NCI-H1092 (cell line): Measurements from ENCODE around the gene ABRACL.
A peak's percentile ranks its signal among the peaks of the same experiment; 100 is the strongest.
"Not testable (repeated sequence)": the region's sequence is repeated elsewhere in the genome, so short reads cannot be mapped to it uniquely, and the experiment has no call there.

Experiments used
- DNase-seq: peaks from one replicate; lab custom pipeline; 2025; lab: John Stamatoyannopoulos, UW

ABRACL gene

GRCh38 chr6:139028658-139029469 is at the start of gene ABRACL:
TSS of gene ABRACL (plus strand) at chr6:139028745. CDS start at chr6:139034161, 5,416 bp downstream.
- peak; percentile 11 for DNase-seq

- DNase-seq: no peak
Measured at GRCh38 chr6:138979365-138979764, 49.2 kb upstream of the ABRACL start.

- DNase-seq: no peak
Measured at GRCh38 chr6:138979813-138980668, 48.5 kb upstream of the ABRACL start.

- no peak for DNase-seq
Measured at GRCh38 chr6:138981416-138981815, 47.1 kb upstream of the ABRACL start.

- DNase-seq: no peak
Measured at GRCh38 chr6:138986578-138986977, 42.0 kb upstream of the ABRACL start.

GRCh38 chr6:138987080-138987642 is 41.4 kb upstream of the ABRACL start:
- DNase-seq: no peak

- peak; percentile 78 for DNase-seq
Measured at GRCh38 chr6:138987643-138988468, 40.7 kb upstream of the ABRACL start, which contains the start of gene REPS1. TSS of gene REPS1 (minus strand) at chr6:138988253. CDS start at chr6:138987682, 571 bp downstream.

- DNase-seq: no peak
Measured at GRCh38 chr6:138988469-138988834, 40.1 kb upstream of the ABRACL start.

- no peak for DNase-seq
Measured at GRCh38 chr6:138989098-138989983, 39.2 kb upstream of the ABRACL start.

GRCh38 chr6:138991206-138991605 is 37.3 kb upstream of the ABRACL start:
- DNase-seq: no peak

GRCh38 chr6:138992965-138993364 is 35.6 kb upstream of the ABRACL start:
- DNase-seq: not testable (repeated sequence)

GRCh38 chr6:138993410-138993809 is 35.1 kb upstream of the ABRACL start:
- DNase-seq: not testable (repeated sequence)

GRCh38 chr6:138996524-138996923 is 32.0 kb upstream of the ABRACL start:
- DNase-seq: no peak

- no peak for DNase-seq
Measured at GRCh38 chr6:138997136-138997535, 31.4 kb upstream of the ABRACL start.

- DNase-seq: no peak
Measured at GRCh38 chr6:138999949-139000725, 28.4 kb upstream of the ABRACL start.

- no peak for DNase-seq
Measured at GRCh38 chr6:139003751-139004150, 24.8 kb upstream of the ABRACL start.

GRCh38 chr6:139006477-139006876 is 22.1 kb upstream of the ABRACL start:
- no peak for DNase-seq

GRCh38 chr6:139007428-139007827 is 21.1 kb upstream of the ABRACL start:
- DNase-seq: no peak

- DNase-seq: no peak
Measured at GRCh38 chr6:139008117-139008516, 20.4 kb upstream of the ABRACL start.

- DNase-seq: no peak
Measured at GRCh38 chr6:139010674-139011073, 17.9 kb upstream of the ABRACL start.
